ENCODE data around the gene LY6G5B.

LY6G5B gene

DNA sequence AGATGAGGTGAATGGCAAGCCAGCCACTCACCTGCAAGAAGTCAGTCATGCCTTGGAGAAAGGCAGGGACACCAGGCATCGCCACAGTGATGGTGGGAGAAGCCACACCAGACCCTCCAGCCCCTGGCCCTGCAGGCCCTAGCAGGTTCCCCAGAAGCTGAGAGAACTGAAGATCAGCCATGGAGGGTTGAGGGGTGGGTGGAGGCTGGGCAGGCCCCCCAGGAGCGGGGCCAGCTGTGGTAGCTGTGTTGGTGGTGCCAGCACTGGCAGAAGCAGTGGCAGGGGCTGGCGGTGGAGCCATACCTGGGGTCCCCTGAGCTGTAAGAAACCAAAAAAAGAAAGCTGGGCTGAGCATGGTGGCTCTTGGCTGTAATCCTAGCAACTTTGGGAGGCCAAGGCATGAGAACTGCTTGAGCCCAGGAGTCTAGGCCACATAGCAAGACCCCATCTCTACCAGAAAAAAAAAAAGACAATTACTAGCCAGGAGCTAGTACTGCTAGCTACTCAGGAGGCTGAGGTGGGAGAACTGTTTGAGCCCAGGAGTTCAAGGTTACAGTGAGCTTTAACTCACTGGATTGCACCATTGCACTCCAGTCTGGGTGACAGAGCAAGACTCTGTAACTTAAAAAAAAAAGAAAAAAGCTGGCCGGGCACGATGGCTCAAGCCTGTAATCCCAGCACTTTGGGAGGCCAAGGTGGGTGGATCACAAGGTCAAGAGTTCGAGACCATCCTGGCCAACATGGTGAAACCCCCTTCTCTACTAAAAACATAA lies 26.8 kb upstream of the LY6G5B start:
- DNase-seq: no peak

DNA sequence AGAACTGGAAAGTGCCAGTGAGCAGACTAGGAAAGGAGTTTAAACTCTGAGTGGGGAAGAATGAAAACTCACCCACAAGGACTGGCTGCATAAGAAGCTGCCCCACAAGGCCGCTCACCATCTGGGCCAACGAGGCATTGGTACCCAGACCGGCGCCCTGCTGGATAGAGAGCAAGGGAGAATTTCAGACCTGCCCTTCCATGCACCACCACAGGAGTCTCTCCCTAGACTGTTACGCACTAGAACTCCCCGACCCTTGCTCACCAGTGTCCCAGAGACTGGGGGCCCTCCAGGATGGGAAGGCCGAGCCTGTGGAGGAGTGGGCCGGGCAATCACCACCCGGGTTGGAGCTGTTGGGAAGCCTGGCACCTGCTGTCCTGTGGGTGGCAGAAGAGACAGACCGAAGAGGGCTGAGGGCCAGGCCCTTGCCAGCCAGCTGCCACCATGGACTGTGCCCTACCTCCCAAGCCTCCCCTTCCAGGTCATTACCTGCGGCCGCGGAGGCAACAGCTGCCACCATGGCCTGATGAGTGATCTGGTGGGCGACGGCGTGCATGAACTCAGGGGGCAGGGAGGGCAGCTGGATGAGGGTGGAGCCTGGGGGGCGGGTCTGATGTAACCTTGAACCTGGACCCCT lies 25.8 kb upstream of the LY6G5B start:
- no peak for DNase-seq

DNA sequence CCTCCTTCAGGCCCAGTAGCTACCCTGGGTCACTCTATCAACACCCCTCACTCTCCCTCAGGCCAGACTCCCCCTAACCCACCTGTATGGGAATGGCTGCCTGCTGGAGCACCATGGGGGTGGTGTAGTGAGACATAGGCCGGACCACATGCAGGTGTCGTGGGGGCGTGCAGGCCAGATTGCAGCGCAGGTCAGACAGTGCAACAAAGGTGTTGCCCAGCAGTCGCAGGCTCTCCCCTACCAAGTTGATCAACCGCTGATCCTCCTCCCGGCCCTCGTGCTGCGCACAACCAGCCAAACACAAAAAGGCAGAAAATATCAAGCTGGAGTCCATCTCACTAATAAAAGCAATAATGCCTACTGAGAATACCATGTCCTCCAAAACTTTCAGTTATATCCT lies 24.5 kb upstream of the LY6G5B start:
- no peak for DNase-seq

GRCh38 chr6:31651602-31652191 lies 18.1 kb upstream of the LY6G5B start:
- DNase-seq: peak; percentile 33

DNA sequence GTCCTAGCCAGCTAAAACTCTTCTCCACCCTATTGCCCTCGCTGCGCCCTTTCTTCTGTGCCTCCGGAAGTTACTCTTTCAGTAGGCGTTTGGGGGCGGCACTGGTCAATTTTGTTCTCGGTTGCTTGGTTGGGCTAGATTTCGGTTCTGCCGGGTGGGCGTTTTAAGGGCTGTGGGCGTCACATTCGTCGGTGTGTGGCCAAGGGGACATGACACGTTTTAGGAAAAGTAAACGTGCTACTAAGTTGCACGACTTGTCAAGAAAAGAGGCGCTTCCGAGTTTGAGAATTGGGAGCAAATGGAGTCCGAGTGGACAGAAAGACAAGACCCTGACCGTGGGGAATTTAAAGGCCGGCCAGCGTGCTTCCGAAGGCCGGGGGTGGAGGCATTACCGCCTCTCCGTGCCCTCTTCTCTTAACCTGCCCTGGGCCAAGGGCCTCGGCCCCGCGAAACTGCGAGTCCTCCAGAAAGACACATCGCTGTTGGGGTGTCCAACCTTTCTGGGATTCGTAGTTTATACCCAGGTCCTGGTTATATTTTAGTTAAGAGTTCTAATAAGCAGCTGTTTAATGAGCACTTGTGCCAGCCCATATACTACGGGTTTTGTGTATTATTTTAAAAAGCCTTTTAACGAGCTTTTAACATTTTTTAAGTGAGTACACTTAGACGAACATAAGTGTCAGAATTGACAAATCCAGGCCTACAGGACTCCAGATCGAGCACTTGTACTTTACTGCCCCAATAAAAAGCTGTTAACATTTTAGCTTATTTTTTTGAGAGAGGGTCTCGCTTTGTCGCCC lies 16.7 kb upstream of the LY6G5B start:
- DNase-seq: peak; percentile 77

- DNase-seq: no peak
Observed at GRCh38 chr6:31654574-31655348, 15.0 kb upstream of the LY6G5B start.

- DNase-seq: no peak
Observed at GRCh38 chr6:31655349-31656237, 14.2 kb upstream of the LY6G5B start, which contains the start of gene APOM. Gene APOM, plus strand, starts transcription at chr6:31655894. Its CDS starts 73 bp downstream, at chr6:31655967.

- DNase-seq: no peak
Observed at GRCh38 chr6:31657406-31658157, 12.2 kb upstream of the LY6G5B start.

DNA sequence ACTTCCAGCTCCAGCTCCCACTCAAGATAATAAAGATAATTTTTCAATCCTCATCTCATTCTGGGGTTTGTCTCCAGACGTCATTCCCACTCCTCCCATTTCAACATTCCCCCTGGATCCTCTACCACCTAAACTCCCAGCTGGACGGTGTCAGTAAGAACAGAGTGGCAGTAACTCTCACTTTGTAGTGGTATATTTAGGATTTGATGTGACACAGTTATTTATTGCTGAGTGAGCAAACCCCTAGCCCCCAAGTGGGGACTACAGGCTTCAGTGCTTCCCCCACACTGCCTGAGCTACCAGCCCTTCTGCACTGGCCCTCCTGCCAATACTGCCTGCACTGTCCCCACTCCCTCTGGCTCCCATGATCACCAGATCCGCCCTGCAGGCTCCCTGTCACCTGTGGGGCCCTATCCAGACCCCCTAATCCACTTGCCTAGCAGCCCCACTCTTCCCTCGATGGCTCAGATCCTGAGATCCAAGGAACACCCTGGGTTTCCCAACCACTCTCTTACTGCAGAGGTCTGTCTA lies 11.6 kb upstream of the LY6G5B start:
- DNase-seq: no peak

DNA sequence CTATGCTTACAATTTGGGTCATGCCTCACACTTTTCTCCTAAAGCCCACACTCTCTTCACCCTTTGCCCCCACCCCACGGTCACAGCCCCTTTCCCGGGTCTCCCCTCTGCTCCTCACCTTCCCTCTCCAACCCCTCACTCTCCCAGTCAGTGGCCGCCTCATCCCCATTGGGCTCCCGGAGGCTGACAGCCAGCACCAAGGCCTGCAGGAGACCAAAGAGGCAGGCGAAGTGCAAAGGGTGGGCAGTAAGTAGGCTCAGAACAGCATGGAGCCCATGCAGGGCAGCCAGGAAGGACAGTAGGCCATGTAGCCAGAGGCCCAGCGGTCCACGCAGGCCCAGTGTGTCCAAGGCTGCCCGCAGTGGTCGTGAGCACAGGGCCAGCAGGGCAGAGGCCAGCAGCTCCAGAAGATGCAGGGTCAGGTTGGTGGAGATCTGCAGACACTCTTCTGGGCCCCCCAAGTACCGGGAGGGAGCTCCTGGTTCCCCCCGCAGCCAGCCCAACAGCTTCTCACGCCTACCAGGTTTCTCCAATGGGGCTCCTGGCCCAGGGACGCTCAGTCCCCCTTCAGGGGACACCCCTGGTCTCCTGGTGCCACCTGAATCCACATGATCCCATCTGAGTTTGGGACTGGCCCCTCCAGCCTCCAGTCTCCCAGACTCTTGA lies 10.7 kb upstream of the LY6G5B start:
- no peak for DNase-seq

GRCh38 chr6:31659649-31660380 lies 10.0 kb upstream of the LY6G5B start:
- no peak for DNase-seq

DNA sequence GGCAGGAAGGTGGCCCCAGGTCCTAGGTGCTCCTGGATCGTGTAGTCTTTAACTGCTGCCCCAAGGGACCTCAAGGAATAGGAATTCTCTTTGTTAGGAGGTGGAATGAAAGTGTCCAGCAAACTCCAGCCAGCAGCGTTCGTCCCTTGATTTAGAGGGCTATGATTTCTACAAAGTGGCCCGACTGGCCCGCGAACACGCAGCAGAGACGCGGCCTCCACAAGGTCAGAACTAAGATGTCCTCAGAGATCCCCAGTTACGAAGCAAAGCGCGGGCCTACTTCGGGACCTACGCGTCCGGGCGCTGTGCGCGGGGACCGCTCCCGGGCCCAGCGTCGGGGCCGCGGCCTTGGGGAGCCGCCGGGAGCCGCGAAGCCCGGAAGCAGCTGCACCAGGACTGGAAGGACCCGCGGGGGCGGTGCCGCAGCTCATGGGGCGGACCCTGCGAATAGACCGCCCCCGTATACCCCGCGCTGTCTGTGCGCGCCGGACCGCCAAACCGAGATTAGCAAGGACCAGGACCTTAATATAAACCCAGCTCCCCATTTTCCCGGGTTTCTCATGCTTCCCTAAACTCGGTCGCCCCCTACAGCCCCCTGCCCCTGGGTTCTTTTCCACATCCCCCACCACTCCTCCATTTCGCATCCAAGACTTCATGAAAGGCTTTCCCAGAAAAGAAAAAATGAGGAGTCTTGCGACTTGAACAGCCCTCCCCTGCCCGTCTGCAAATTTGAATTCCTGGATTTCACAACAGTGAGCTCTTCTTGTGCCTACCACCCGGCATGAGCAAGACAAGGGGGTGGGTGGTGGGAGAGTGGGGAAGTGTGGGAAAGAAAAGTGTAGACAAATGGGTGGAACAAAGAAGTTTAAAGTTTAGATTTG lies 9.2 kb upstream of the LY6G5B start, which contains the start of gene C6orf47:
TSS of gene C6orf47 (minus strand) at position 398 of the 881 bp plus-strand sequence. CDS start 831 bp downstream, outside the sequence.
- DNase-seq: no peak

DNA sequence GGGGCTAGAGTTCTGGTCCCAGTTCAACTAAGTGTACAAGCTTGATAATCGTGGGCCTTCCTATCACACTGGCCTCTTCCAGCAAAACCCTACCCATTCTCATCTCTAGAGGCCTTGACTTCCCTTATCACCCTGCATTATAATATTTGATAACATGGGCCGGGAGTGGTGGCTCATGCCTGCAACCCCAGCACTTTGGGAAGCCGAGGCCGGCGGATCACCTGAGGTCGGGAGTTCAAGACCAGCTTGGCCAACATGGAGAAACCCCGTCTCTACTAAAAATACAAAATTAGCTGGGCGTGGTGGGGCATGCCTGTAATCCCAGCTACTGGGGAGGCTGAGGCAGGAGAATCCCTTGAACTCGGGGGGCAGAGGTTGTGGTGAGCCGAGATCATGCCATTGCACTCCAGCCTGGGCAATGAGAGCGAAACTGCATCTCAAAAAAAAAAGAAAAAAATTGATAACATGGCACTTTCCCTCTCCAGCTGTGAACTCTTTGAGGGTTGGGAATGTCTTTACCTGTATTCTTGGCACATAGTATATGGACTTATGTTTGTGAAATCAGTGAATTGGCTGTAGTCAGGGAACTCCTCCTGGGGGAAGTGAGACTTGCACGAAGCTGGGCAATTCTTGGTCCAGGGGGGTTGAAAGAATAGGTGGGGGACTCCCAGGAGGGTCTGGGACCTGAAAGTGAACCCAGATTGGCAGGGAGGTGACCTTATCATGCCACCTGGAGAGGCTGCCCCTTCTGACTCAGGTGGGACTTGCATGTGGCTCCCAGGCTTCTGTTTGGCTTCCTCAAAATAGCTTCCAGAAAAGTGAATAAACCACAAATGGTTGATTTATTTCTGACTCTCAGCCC lies 8.3 kb upstream of the LY6G5B start:
- DNase-seq: no peak

GRCh38 chr6:31662124-31662723 lies 7.6 kb upstream of the LY6G5B start:
- no peak for DNase-seq

DNA sequence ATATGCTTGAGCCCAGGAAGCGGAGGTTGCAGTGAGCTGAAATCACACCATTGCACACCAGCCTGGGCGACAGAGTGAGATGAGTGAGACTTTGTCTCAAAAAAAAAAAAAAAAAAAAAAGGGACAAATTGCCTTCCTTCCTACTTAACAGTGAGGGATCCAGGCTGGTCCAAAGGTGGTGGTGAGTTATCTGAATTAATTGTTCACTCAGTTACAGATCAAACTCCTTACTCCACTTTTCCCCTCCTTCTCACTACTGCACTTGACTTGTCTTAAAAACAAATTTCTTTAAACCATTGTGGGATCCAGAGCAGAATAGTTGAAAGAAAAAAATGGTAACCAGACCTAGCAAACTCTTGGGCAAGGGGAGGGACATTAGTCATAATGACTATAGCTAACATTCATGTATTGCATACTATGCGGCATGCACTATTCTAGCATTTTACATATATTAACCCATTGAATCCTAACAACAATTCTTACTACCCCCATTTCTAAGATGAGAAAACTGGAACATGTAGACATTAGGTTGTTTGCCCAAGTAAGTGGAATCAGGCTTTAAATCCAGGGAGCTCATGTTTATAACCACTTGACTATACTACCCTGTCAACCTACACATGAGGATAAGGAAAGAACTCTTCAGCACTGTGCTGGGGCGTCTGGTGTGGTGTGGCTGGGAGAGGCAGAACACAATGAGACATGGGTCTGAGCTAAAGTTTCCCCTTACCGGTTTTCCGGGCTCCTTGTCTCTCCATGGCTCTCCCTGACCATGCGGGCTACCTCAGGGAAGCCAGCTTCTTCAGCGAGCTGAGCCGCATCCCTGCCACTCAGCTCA lies 6.4 kb upstream of the LY6G5B start:
- no peak for DNase-seq
